K562 (cell line): Measurements from ENCODE around the gene MYCBP2. TPM values are rescaled to one million over a fixed set of nuclear protein-coding genes. Genes with fewer than 3 reads are reported as not detected.

Experiments
- ATAC-seq: fragments of 200-7000 bp; cut with Tn5 transposase; 3 replicates; pipeline ENCODE4 v1.9.1; 2020; ENCODE audit warnings: moderate library complexity
- BruUV-seq: library from RNA; stranded (reverse); fragments of 400-500 nt; replicated peaks from 2 replicates; lab custom pipeline; 2021; lab: Mats Ljungman, UMichigan
- CTCF ChIA-PET: fragments of 300-600 bp; formaldehyde crosslinking; extraction: SDS; loops from one replicate; lab custom pipeline; 2021; ENCODE audit warnings: low intra/inter-chr PET ratio; lab: Yijun Ruan, JAX
- POLR2A ChIA-PET: fragments of 300-600, 350-650 bp; sonication (Branson Sonifier 250); formaldehyde crosslinking; extraction: SDS; loops from one replicate; lab custom pipeline; 2021; ENCODE audit warnings: antibody characterized with exemption, inconsistent platforms; lab: Yijun Ruan, JAX
- DNase-seq, 4 experiments: peaks; one replicate each; pipeline versions ENCODE4 v3.0.0 to v3.0.0-alpha.2; 2011 to 2018; ENCODE audit warnings: low spot score in 3 of 4, mixed read lengths in 3 of 4; ENCODE audit errors: extremely low read depth in 1 of 4
- FAIRE-seq: peaks from 2 replicates; lab custom pipeline; 2011; peaks lifted over from hg19 to GRCh38; lab: Jason Lieb, UNC
- H2AFZ ChIP-seq: 2 replicates; pipeline ENCODE4 v1.6.0; 2011; ENCODE audit warnings: low read depth, low read length, control low read depth, inconsistent platforms
- H3K27ac ChIP-seq: fragments of 200-600 bp; 3 replicates; pipeline ENCODE4 v1.8.0; 2011; ENCODE audit warnings: low read depth, mild to moderate bottlenecking, control low read depth, inconsistent platforms, low read length, moderate library complexity, mixed read lengths; ENCODE audit errors: extremely low read depth
- H3K27me3 ChIP-seq, 2 experiments: fragments of 300-600 bp in 1 of 2; 2 replicates in 1 of 2; 3 replicates in 1 of 2; pipeline versions ENCODE4 v1.6.0 to v1.8.0; 2011; ENCODE audit warnings: inconsistent platforms in 2 of 2, low read length in 2 of 2, mild to moderate bottlenecking in 1 of 2, mixed read lengths in 1 of 2, moderate library complexity in 1 of 2; ENCODE audit not compliant: control insufficient read depth in 2 of 2, insufficient read depth in 2 of 2
- H3K36me3 ChIP-seq: fragments of 300-600 bp; 3 replicates; pipeline ENCODE4 v1.8.0; 2011; ENCODE audit warnings: mild to moderate bottlenecking, low read length, inconsistent platforms; ENCODE audit not compliant: control insufficient read depth, insufficient read depth
- H3K4me1 ChIP-seq, 2 experiments: fragments of 200-600 bp in 1 of 2; replicated peaks in 1 of 2; 2 replicates in 1 of 2; 3 replicates in 1 of 2; pipeline versions ENCODE4 v1.5.1 to v1.8.0; 2011; ENCODE audit warnings: inconsistent platforms in 2 of 2, low read length in 2 of 2, mild to moderate bottlenecking in 1 of 2, mixed read lengths in 1 of 2, moderate library complexity in 1 of 2; ENCODE audit not compliant: control insufficient read depth in 2 of 2, insufficient read depth in 2 of 2
- H3K4me2 ChIP-seq: 2 replicates; pipeline ENCODE4 v1.6.1; 2011; ENCODE audit warnings: low read length, control low read depth, inconsistent platforms, mixed read lengths; ENCODE audit not compliant: insufficient read depth
- H3K4me3 ChIP-seq: fragments of 200-600 bp; sonication (generic), shearing (Covaris generic); 2 replicates; pipeline ENCODE4 v1.5.1; 2016; ENCODE audit warnings: control low read depth, inconsistent platforms
- H3K79me2 ChIP-seq: fragments of 200-600 bp; 3 replicates; pipeline ENCODE4 v1.8.0; 2011; ENCODE audit warnings: low read length, inconsistent platforms; ENCODE audit not compliant: control insufficient read depth, insufficient read depth
- H3K9ac ChIP-seq, 2 experiments: 2 replicates each; pipeline versions ENCODE4 v1.6.0 to v1.6.1; 2011; ENCODE audit warnings: low read depth in 2 of 2, low read length in 2 of 2, control low read depth in 1 of 2, inconsistent platforms in 1 of 2, mild to moderate bottlenecking in 1 of 2, mixed read lengths in 1 of 2; ENCODE audit not compliant: insufficient read depth in 1 of 2
- H3K9me1 ChIP-seq: one replicate; pipeline ENCODE4 v1.6.0; 2011; ENCODE audit warnings: inconsistent platforms, mild to moderate bottlenecking, low read length, moderate library complexity; ENCODE audit not compliant: control insufficient read depth, insufficient read depth
- H3K9me3 ChIP-seq: replicated peaks from 2 replicates; pipeline ENCODE4 v1.5.1; 2011; ENCODE audit warnings: low read depth, low read length, inconsistent platforms; ENCODE audit not compliant: control insufficient read depth, insufficient read depth
- H4K20me1 ChIP-seq: replicated peaks from 2 replicates; pipeline ENCODE4 v1.6.1; 2011; ENCODE audit warnings: low read length, inconsistent platforms, mixed read lengths; ENCODE audit not compliant: control insufficient read depth, insufficient read depth
- CHAMP1 ChIP-seq: fragments of 450-650 bp; IDR thresholded peaks from 2 replicates; pipeline ENCODE4 v1.6.1; 2016; ENCODE audit warnings: mild to moderate bottlenecking
- CREB3L1 ChIP-seq: fragments of 450-650 bp; IDR thresholded peaks from 2 replicates; pipeline ENCODE4 v1.6.1; 2014; ENCODE audit warnings: low read depth, mild to moderate bottlenecking, moderate library complexity, borderline replicate concordance
- FOXK2 ChIP-seq, 2 experiments: fragments of 450-650 bp; IDR thresholded peaks in 1 of 2; conservative IDR thresholded peaks in 1 of 2; 2 replicates each; pipeline ENCODE4 v1.6.1; 2016; ENCODE audit warnings: low read depth in 2 of 2, mild to moderate bottlenecking in 1 of 2
- IRF9 ChIP-seq: fragments of 450-650 bp; IDR thresholded peaks from 2 replicates; pipeline ENCODE4 v1.6.1; 2016; ENCODE audit warnings: missing biosample characterization, missing genetic modification characterization
- MBD2 ChIP-seq: sonication (generic); IDR thresholded peaks from 2 replicates; pipeline ENCODE4 v1.6.1; 2016; ENCODE audit warnings: low read depth, borderline replicate concordance
- MEF2D ChIP-seq: conservative IDR thresholded peaks from 2 replicates; pipeline ENCODE4 v1.6.1; 2016; ENCODE audit warnings: low read depth, missing genetic modification characterization, missing compliant biosample characterization
- ZNF699 ChIP-seq: fragments of 250-450 bp; sonication (Bioruptor Pico); IDR thresholded peaks from 2 replicates; pipeline ENCODE4 v1.8.0; 2021; ENCODE audit warnings: mild to moderate bottlenecking, moderate library complexity; ENCODE audit not compliant: insufficient replicate concordance
- WGBS: fragments of 100-300 bp; shearing (Covaris generic); methylation state at CpG from one replicate; pipeline ENCODE4 v1.1.6; 2016; ENCODE audit warnings: low coverage, mixed read lengths; ENCODE audit not compliant: insufficient coverage; ENCODE audit errors: missing lambda C conversion rate; 5-methylcytosine and 5-hydroxymethylcytosine counted together
- in situ Hi-C: fragments of 300-500 bp; cut with MboI; formaldehyde crosslinking; loops from 4 replicates; pipeline ENCODE4 v1.15.0; 2018; ENCODE audit warnings: inconsistent platforms, mixed read lengths
- intact Hi-C: fragments of 100-400 bp; cut with micrococcal nuclease; formaldehyde crosslinking; loops from 2 replicates; pipeline ENCODE4 v1.14.2; 2022
- polyA plus RNA-seq, 8 experiments: library from polyadenylated mRNA; depleted of rRNA in 4 of 8; stranded (reverse) in 5 of 8; unstranded in 3 of 8; fragments of >200 nt; fragmentation: Nextera tagmentation in 2 of 8; fragmentation: Illumina TruSeq in 1 of 8; extraction: Ambion mirVana in 2 of 8; extraction: Trizol in 1 of 8; gene quantifications; 2 replicates each; pipeline versions ENCODE4 v1.2.1 to v1.2.3, GENCODE V29; 2011 to 2014; ENCODE audit warnings: inconsistent platforms in 1 of 8, missing spikeins in 1 of 8
- total RNA-seq, 7 experiments: library from RNA; depleted of rRNA in 6 of 7; stranded (reverse); fragments of >200 nt in 6 of 7; fragmentation: Illumina TruSeq in 2 of 7; extraction: Trizol in 2 of 7; gene quantifications; 2 replicates each; pipeline versions ENCODE4 v1.2.1 to v1.2.3, GENCODE V29; 2011 to 2021; ENCODE audit warnings: low replicate concordance in 1 of 7

MYCBP2 gene
- total and polyA plus RNA-seq, 9 of the 15 experiments (the other 6 are each of a cell fraction or from before 2014, with no cell fraction given): 13.2 to 47.2 (median 28.9) TPM

DNA sequence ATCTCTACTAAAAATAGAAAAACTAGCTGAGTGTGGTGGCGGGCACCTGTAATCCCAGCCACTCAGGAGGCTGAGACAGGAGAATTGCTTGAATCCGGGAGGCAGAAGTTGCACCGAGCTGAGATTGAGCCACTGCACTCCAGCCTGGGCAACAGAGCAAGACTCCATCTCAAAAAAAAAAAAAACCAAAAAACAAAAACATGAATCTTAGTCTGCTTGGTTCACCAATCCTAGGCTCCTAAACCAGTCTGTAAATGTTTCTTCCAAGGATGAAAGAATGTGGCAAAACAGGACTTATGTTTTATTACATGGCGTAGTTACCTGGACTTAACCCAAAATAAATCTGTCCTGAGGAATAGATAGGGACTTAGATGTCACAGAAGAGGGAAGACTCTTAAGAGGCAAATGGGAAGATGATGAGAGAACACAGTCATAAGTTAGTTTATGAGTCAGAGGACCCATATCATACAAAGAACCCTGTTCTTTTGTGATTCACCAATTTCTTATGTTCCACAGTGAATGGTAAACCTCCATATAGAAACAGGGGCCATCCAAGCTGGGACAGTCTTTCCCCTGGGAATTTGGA is 293.1 kb downstream of the MYCBP2 start:
- no peak overlapping the region for H3K4me3 ChIP-seq
- ChIA-PET POLR2A (interaction anchor here (2.0 kb wide), 1 partner anchor 8 kb away, joined by 13 read pairs; no protein-coding TSS in a partner anchor), CTCF (no interaction called here)
- H3K27ac ChIP-seq: no peak overlapping the region
- H3K4me2 ChIP-seq: no peak overlapping the region
- BruUV-seq: no TSS peak
- FAIRE-seq (no peak), ATAC-seq (no peak), DNase-seq (no peak)
- H3K36me3 ChIP-seq: no peaks in the 10 kb centered on the region
- H3K9me1 ChIP-seq: no peaks in the 10 kb centered on the region
- no peak overlapping the region for H3K9ac ChIP-seq
- TF ChIP-seq CREB3L1 (no peak), CHAMP1 (no peak), MEF2D (tag) (no peak), FOXK2 (conservative IDR thresholded peaks at IDR 0.05 in 1 of 2, IDR thresholded peaks at IDR 0.05 in 1 of 2; ENCODE audit: low read depth in 2 of 2) (no peak), IRF9 (tag) (no peak), MBD2 (no peak), ZNF699 (CRISPR knock-in tag) (no peak)
- in situ Hi-C loops: no loop called here
- H2AFZ ChIP-seq: no peak overlapping the region
- H3K27me3 ChIP-seq: no peaks in the 10 kb centered on the region
- H3K79me2 ChIP-seq: no peaks in the 10 kb centered on the region
- intact Hi-C loops: no loop called here
- H3K4me1 ChIP-seq: no peaks in the 10 kb centered on the region
- H4K20me1 ChIP-seq: no peaks in the 10 kb centered on the region
- WGBS: 16% methylated on average over 4 of the region's 4 CpGs
- no peaks in the 10 kb centered on the region for H3K9me3 ChIP-seq
